K562 (cell line): ENCODE data around the gene ARID3A. TPM values are rescaled to one million over a fixed set of nuclear protein-coding genes. Genes with fewer than 3 reads are reported as not detected.

Experiments used
- CHD1 ChIP-seq: fragments of 200-600 bp; sonication (generic); IDR thresholded peaks from one replicate; pipeline ENCODE4 v1.6.1; 2012; ENCODE audit warnings: mild to moderate bottlenecking, moderate library complexity, low read length, inconsistent platforms
- HMG20A ChIP-seq: fragments of 450-650 bp; formaldehyde crosslinking; conservative IDR thresholded peaks from 2 replicates; pipeline ENCODE4 v1.4.0; 2020; ENCODE audit warnings: mild to moderate bottlenecking, mixed read lengths
- HMGXB4 ChIP-seq: sonication (generic); formaldehyde crosslinking; IDR thresholded peaks from 2 replicates; pipeline ENCODE4 v1.8.1; 2023; ENCODE audit warnings: mild to moderate bottlenecking, missing genetic modification reagents
- IFI16 ChIP-seq: fragments of 250-450 bp; sonication (Bioruptor Pico); IDR thresholded peaks from 2 replicates; pipeline ENCODE4 v2.1.2; 2022; ENCODE audit warnings: mild to moderate bottlenecking, inconsistent platforms
- MCM3 ChIP-seq: fragments of 450-650 bp; IDR thresholded peaks from 2 replicates; pipeline ENCODE4 v1.6.1; 2016
- MYBL2 ChIP-seq, 2 experiments: fragments of 450-650 bp in 1 of 2; sonication (generic) in 1 of 2; formaldehyde crosslinking in 1 of 2; IDR thresholded peaks; 2 replicates each; pipeline versions ENCODE4 v1.6.1 to v1.8.1; 2017 to 2022; ENCODE audit warnings: borderline replicate concordance in 1 of 2, inconsistent platforms in 1 of 2, low read depth in 1 of 2, mild to moderate bottlenecking in 1 of 2, missing genetic modification reagents in 1 of 2, moderate library complexity in 1 of 2
- NCOA2 ChIP-seq, 2 experiments: fragments of 450-650 bp; IDR thresholded peaks; 2 replicates each; pipeline ENCODE4 v1.6.1; 2018; ENCODE audit warnings: mild to moderate bottlenecking in 2 of 2, moderate library complexity in 1 of 2; ENCODE audit not compliant: partially characterized antibody in 2 of 2
- PHF20 ChIP-seq: fragments of 450-650 bp; IDR thresholded peaks from 2 replicates; pipeline ENCODE4 v1.6.1; 2018; ENCODE audit not compliant: partially characterized antibody
- RREB1 ChIP-seq: fragments of 250-450 bp; sonication (Bioruptor Pico); IDR thresholded peaks from 2 replicates; pipeline ENCODE4 v1.4.0; 2020
- SRSF9 ChIP-seq: fragments of 200-400 bp; formaldehyde crosslinking; IDR thresholded peaks from 2 replicates; pipeline ENCODE4 v1.6.1; 2017; ENCODE audit warnings: low read depth, low read length, borderline replicate concordance
- TCF15 ChIP-seq: fragments of 250-450 bp; sonication (Bioruptor Pico); IDR thresholded peaks from 2 replicates; pipeline ENCODE4 v1.8.0; 2022; ENCODE audit warnings: moderate library complexity, mild to moderate bottlenecking, inconsistent platforms
- TCF7 ChIP-seq: sonication (generic); IDR thresholded peaks from 2 replicates; pipeline ENCODE4 v1.6.1; 2016; ENCODE audit warnings: antibody characterized with exemption, borderline replicate concordance
- ZBTB11 ChIP-seq, 3 experiments: fragments of 200-800 bp in 1 of 3; fragments of 250-450 bp in 1 of 3; fragments of 450-650 bp in 1 of 3; sonication (Bioruptor Pico) in 1 of 3; sonication (Bioruptor generic) in 1 of 3; formaldehyde crosslinking in 1 of 3; IDR thresholded peaks; 2 replicates each; pipeline versions ENCODE4 v1.6.1 to v1.8.0; 2016 to 2022; ENCODE audit warnings: mild to moderate bottlenecking in 2 of 3, missing genetic modification characterization in 2 of 3, missing compliant biosample characterization in 1 of 3, moderate library complexity in 1 of 3
- ZNF23 ChIP-seq: fragments of 250-450 bp; sonication (Bioruptor Pico); IDR thresholded peaks from 2 replicates; pipeline ENCODE4 v1.4.0; 2020; ENCODE audit warnings: mild to moderate bottlenecking
- ZNF644 ChIP-seq: fragments of 200-800 bp; sonication (Bioruptor generic); IDR thresholded peaks from 2 replicates; pipeline ENCODE4 v1.6.1; 2016; ENCODE audit warnings: low read depth, missing genetic modification characterization, missing compliant biosample characterization
- polyA plus RNA-seq, 8 experiments: library from polyadenylated mRNA; depleted of rRNA in 4 of 8; stranded (reverse) in 5 of 8; unstranded in 3 of 8; fragments of >200 nt; fragmentation: Nextera tagmentation in 2 of 8; fragmentation: Illumina TruSeq in 1 of 8; extraction: Ambion mirVana in 2 of 8; extraction: Trizol in 1 of 8; gene quantifications; 2 replicates each; pipeline versions ENCODE4 v1.2.1 to v1.2.3, GENCODE V29; 2011 to 2014; ENCODE audit warnings: inconsistent platforms in 1 of 8, missing spikeins in 1 of 8
- total RNA-seq, 7 experiments: library from RNA; depleted of rRNA in 6 of 7; stranded (reverse); fragments of >200 nt in 6 of 7; fragmentation: Illumina TruSeq in 2 of 7; extraction: Trizol in 2 of 7; gene quantifications; 2 replicates each; pipeline versions ENCODE4 v1.2.1 to v1.2.3, GENCODE V29; 2011 to 2021; ENCODE audit warnings: low replicate concordance in 1 of 7

ARID3A gene
- total and polyA plus RNA-seq, 9 of the 15 experiments (the other 6 are each of a cell fraction or from before 2014, with no cell fraction given), result 1.4 to 118 (median 31.2) TPM

GRCh38 chr19:892894-893689 lies 32.7 kb upstream of the ARID3A start, which contains the start of the genes MED16 and RNU6-9 (continued):
- TF ChIP-seq CHD1, result no peak
- TF ChIP-seq MYBL2 (IDR thresholded peaks at IDR 0.05; ENCODE audit: low read depth), result no peak
- no peak for TF ChIP-seq MYBL2 (CRISPR knock-in tag; IDR thresholded peaks at IDR 0.05; ENCODE audit: borderline replicate concordance)
- no peak for TF ChIP-seq HMG20A (CRISPR knock-in tag)
- peak; percentile 13 for TF ChIP-seq PHF20
- no peak for TF ChIP-seq ZNF23 (CRISPR knock-in tag)
- peak; percentile 76 for TF ChIP-seq HMGXB4 (CRISPR knock-in tag)
- no peak for TF ChIP-seq RREB1 (CRISPR knock-in tag)
- no peak for TF ChIP-seq TCF15 (CRISPR knock-in tag)
- no peak for TF ChIP-seq SRSF9
- TF ChIP-seq NCOA2 (IDR thresholded peaks at IDR 0.05; ENCODE audit: partially characterized antibody in 2 of 2), result no peak
- TF ChIP-seq ZNF644 (tag), result no peak; the same call in 1 of the 2 replicates
- TF ChIP-seq MCM3, result no peak
- TF ChIP-seq TCF7, result no peak
- TF ChIP-seq ZBTB11 (CRISPR knock-in tag; IDR thresholded peaks at IDR 0.05), result no peak; a peak in 1 of 6 replicates
- TF ChIP-seq IFI16 (CRISPR knock-in tag), result no peak
